ENCODE results near the gene HLA-DQB1. TPM values are rescaled to one million over a fixed set of nuclear protein-coding genes. Genes with fewer than 3 reads are reported as not detected.
A peak's percentile ranks its signal among the peaks of the same experiment; 100 is the strongest.

HLA-DQB1 gene
- polyA plus RNA-seq, 4 donors: 23.5 to 181 (median 85.8) TPM

DNA sequence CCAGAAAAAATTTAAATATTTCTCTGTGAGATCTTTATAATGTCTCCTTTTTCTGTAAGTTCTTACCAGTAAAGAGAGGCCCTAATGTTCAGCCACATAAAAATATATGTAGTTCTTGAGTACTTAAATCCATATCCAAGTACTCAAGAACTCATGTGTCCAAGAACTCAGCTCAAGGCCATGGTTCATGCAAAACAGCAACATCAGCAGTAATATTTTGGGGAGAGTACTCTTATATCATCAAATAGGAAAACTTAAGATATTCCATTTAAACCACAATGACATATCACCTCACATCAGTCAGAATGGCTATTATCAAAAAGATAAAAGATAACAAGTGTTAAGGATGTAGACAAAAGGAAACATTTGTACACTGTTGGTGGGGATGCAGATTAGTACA lies 3.4 kb upstream of the HLA-DQB1 start:
- DNase-seq (no peak), FAIRE-seq (no peak)
- no peaks in the 10 kb centered on the region for H3K4me1 ChIP-seq (ENCODE audit: control insufficient read depth in 3 of 3, insufficient read depth in 2 of 3, low read depth in 1 of 3, low read length in 2 of 3)
- H3K27me3 ChIP-seq (ENCODE audit: control insufficient read depth in 3 of 3, insufficient read depth in 3 of 3, low read length in 3 of 3): peaks cover 0 to 3% (median 0%) of the 10 kb centered on the region in 3 donors
- H3K36me3 ChIP-seq (ENCODE audit: control insufficient read depth in 3 of 3, insufficient read depth in 2 of 3, low read depth in 1 of 3, low read length in 3 of 3): no peaks in the 10 kb centered on the region
- no peaks in the 10 kb centered on the region for H3K9me3 ChIP-seq (ENCODE audit: control insufficient read depth in 2 of 2, insufficient read depth in 1 of 2, low read depth in 1 of 2, low read length in 1 of 2)
- no peak overlapping the region for H3K27ac ChIP-seq (ENCODE audit: low read depth in 1 of 3, low read length in 2 of 3)
- no peak overlapping the region for H3K4me3 ChIP-seq (ENCODE audit: low read depth in 1 of 3, low read length in 3 of 3)

DNA sequence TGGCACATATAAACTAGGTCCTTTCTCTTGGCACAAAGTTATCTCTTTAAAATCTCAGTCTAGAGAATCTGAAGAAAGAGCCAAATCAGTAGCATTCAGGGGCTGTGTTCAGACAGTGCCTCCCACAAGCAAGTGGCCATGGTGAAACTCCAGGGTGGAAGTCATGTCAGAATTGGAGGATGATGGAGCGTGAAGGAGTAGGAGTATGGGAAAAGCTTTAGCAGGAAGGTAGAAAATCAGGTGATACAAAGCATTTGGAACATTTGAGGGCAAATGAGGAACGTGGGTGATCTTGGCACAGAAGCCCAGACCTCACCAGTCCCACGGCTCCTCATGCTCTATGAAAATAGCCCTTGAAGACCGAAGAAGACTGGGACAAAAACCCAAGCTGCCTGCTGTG lies 2.8 kb upstream of the HLA-DQB1 start:
- no peak overlapping the region for H3K27ac ChIP-seq (ENCODE audit: low read depth in 1 of 3, low read length in 2 of 3)
- FAIRE-seq: no peak

DNA sequence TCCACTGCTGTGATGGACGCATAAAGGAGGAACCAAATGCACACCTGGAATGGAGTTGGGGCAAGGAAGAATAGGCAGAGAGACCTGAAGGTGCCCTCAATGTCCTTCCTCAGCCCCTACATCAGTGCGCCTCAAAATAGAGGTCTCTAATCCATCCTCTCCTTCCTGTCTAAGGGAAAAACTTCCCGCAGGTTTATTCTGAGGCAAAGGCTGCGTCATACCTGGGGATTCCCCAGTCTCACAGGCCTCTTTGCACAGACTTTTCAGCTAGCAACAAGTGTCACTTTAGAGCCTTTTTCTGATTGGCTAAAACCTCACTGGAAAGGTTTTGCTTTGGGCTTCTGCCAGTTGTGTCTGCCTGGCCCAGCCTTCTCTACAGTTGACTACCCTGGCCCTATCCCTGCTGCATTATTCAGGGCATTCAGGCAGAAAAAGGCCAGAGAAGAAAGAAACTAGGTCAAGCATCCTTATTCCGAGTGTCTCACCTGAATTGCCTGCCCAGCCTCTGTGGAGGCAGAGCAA lies 1.8 kb upstream of the HLA-DQB1 start:
- Histone ChIP-seq H3K4me3 (ENCODE audit: low read depth in 1 of 3, low read length in 3 of 3) (no peak overlapping the region), H3K27ac (ENCODE audit: low read depth in 1 of 3, low read length in 2 of 3) (peak overlapping the region in 2 of 3 donors; percentile 63 to 66), H3K9me3 (ENCODE audit: control insufficient read depth in 2 of 2, insufficient read depth in 1 of 2, low read depth in 1 of 2, low read length in 1 of 2) (no peaks in the 10 kb centered on the region), H3K4me1 (ENCODE audit: control insufficient read depth in 3 of 3, insufficient read depth in 2 of 3, low read depth in 1 of 3, low read length in 2 of 3) (peaks cover 0 to 2% (median 0%) of the 10 kb centered on the region in 3 donors), H3K36me3 (ENCODE audit: control insufficient read depth in 3 of 3, insufficient read depth in 2 of 3, low read depth in 1 of 3, low read length in 3 of 3) (no peaks in the 10 kb centered on the region), H3K27me3 (ENCODE audit: control insufficient read depth in 3 of 3, insufficient read depth in 3 of 3, low read length in 3 of 3) (peaks cover 0 to 6% (median 1%) of the 10 kb centered on the region in 3 donors)
- peak; percentile 75 to 96 for DNase-seq
- no peak for FAIRE-seq
- 5 to 28% (median 6%) methylated on average over 5 of the region's 5 CpGs for WGBS, 3 donors

More for the DNA sequence above, 2.8 kb upstream of the HLA-DQB1 start:
- Histone ChIP-seq H3K4me1 (ENCODE audit: control insufficient read depth in 3 of 3, insufficient read depth in 2 of 3, low read depth in 1 of 3, low read length in 2 of 3) (peaks cover 0 to under 1% (median 0%) of the 10 kb centered on the region in 3 donors), H3K9me3 (ENCODE audit: control insufficient read depth in 2 of 2, insufficient read depth in 1 of 2, low read depth in 1 of 2, low read length in 1 of 2) (no peaks in the 10 kb centered on the region), H3K36me3 (ENCODE audit: control insufficient read depth in 3 of 3, insufficient read depth in 2 of 3, low read depth in 1 of 3, low read length in 3 of 3) (no peaks in the 10 kb centered on the region), H3K4me3 (ENCODE audit: low read depth in 1 of 3, low read length in 3 of 3) (no peak overlapping the region), H3K27me3 (ENCODE audit: control insufficient read depth in 3 of 3, insufficient read depth in 3 of 3, low read length in 3 of 3) (peaks cover 0 to 6% (median 1%) of the 10 kb centered on the region in 3 donors)
- DNase-seq: no peak
- WGBS, 3 donors: 85 to 89% (median 87%) methylated on average over 4 of the region's 4 CpGs

GRCh38 chr6:32665661-32666060 lies 796 bp downstream of the HLA-DQB1 start:
- Histone ChIP-seq H3K9me3 (ENCODE audit: control insufficient read depth in 2 of 2, insufficient read depth in 1 of 2, low read depth in 1 of 2, low read length in 1 of 2) (no peaks in the 10 kb centered on the region), H3K27me3 (ENCODE audit: control insufficient read depth in 3 of 3, insufficient read depth in 3 of 3, low read length in 3 of 3) (peaks cover 0 to 6% (median 1%) of the 10 kb centered on the region in 3 donors), H3K4me3 (ENCODE audit: low read depth in 1 of 3, low read length in 3 of 3) (peak overlapping the region in 2 of 3 donors; percentile 51 to 84), H3K4me1 (ENCODE audit: control insufficient read depth in 3 of 3, insufficient read depth in 2 of 3, low read depth in 1 of 3, low read length in 2 of 3) (peaks cover 0 to 2% (median 0%) of the 10 kb centered on the region in 3 donors), H3K27ac (ENCODE audit: low read depth in 1 of 3, low read length in 2 of 3) (peak overlapping the region in 2 of 3 donors; percentile 96 to 99), H3K36me3 (ENCODE audit: control insufficient read depth in 3 of 3, insufficient read depth in 2 of 3, low read depth in 1 of 3, low read length in 3 of 3) (peaks cover 0 to 2% (median 0%) of the 10 kb centered on the region in 3 donors)
- FAIRE-seq (no peak), DNase-seq (no peak)
- 7 to 19% (median 9%) methylated on average over 3 of the region's 3 CpGs for WGBS, 3 donors

GRCh38 chr6:32664827-32665362 lies 1.6 kb downstream of the HLA-DQB1 start:
- peak overlapping the region in 2 of 3 donors; percentile 78 to 99 for H3K27ac ChIP-seq (ENCODE audit: low read depth in 1 of 3, low read length in 2 of 3)
- H3K36me3 ChIP-seq (ENCODE audit: control insufficient read depth in 3 of 3, insufficient read depth in 2 of 3, low read depth in 1 of 3, low read length in 3 of 3): peaks cover 0 to 4% (median 0%) of the 10 kb centered on the region in 3 donors
- H3K4me1 ChIP-seq (ENCODE audit: control insufficient read depth in 3 of 3, insufficient read depth in 2 of 3, low read depth in 1 of 3, low read length in 2 of 3): peaks cover 0 to 2% (median 0%) of the 10 kb centered on the region in 3 donors
- peaks cover 0 to 6% (median 1%) of the 10 kb centered on the region in 3 donors for H3K27me3 ChIP-seq (ENCODE audit: control insufficient read depth in 3 of 3, insufficient read depth in 3 of 3, low read length in 3 of 3)
- peak; percentile 40 to 43 for DNase-seq
- peak overlapping the region in 2 of 3 donors; percentile 50 to 84 for H3K4me3 ChIP-seq (ENCODE audit: low read depth in 1 of 3, low read length in 3 of 3)
- no peak for FAIRE-seq
- WGBS, 3 donors: 0 to 2% (median 1%) methylated on average over 38 to 47 of the region's 47 CpGs
- H3K9me3 ChIP-seq (ENCODE audit: control insufficient read depth in 2 of 2, insufficient read depth in 1 of 2, low read depth in 1 of 2, low read length in 1 of 2): no peaks in the 10 kb centered on the region

DNA sequence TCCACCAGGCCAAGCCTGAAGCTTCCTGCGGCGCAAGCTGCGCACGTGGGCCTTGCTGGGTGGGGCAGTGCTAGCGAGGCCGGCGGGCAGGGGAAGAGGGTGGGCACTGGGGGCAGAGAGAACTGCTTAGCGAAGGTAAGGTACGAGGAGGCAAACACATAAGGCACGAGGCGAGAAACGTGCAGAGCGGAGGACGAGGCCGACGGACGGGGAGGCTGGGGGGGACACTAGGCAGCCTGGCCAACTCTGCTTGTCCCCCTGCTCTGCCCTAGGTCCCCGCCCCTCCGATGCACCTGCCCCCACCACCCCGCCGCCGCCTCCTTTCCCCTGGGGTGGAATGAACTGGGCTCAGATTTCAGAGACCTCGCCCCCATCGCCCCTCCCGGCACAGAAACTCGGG lies 2.1 kb downstream of the HLA-DQB1 start:
- WGBS, 3 donors: 34 to 36% (median 34%) methylated on average over 16 to 26 of the region's 26 CpGs
- Histone ChIP-seq H3K4me1 (ENCODE audit: control insufficient read depth in 3 of 3, insufficient read depth in 2 of 3, low read depth in 1 of 3, low read length in 2 of 3) (peaks cover 0 to 2% (median 0%) of the 10 kb centered on the region in 3 donors), H3K27me3 (ENCODE audit: control insufficient read depth in 3 of 3, insufficient read depth in 3 of 3, low read length in 3 of 3) (peaks cover 0 to 6% (median 1%) of the 10 kb centered on the region in 3 donors), H3K36me3 (ENCODE audit: control insufficient read depth in 3 of 3, insufficient read depth in 2 of 3, low read depth in 1 of 3, low read length in 3 of 3) (peaks cover 0 to 4% (median 0%) of the 10 kb centered on the region in 3 donors), H3K9me3 (ENCODE audit: control insufficient read depth in 2 of 2, insufficient read depth in 1 of 2, low read depth in 1 of 2, low read length in 1 of 2) (no peaks in the 10 kb centered on the region), H3K27ac (ENCODE audit: low read depth in 1 of 3, low read length in 2 of 3) (no peak overlapping the region), H3K4me3 (ENCODE audit: low read depth in 1 of 3, low read length in 3 of 3) (peak overlapping the region in 2 of 3 donors; percentile 50 to 84)
- DNase-seq (no peak), FAIRE-seq (no peak)

DNA sequence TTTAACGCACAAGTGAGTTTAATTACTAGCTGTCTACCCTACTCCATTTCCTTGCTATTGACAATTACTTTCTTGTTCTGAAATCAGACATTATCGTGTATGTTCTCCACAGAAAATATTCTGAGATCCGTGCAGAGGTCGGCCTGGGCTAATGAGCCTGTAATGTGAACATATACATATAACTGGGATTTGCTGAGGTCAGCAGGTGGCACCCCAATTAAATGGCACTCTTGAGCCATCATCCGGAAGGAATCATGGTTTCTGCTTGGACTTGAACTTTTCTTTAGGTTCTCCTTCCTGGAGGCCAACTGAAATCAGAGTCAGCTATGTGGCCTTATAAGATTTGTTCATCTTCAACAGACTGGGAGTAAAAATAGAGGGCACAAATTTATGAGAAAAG lies 3.6 kb downstream of the HLA-DQB1 start:
- peaks cover 0 to 2% (median 0%) of the 10 kb centered on the region in 3 donors for H3K4me1 ChIP-seq (ENCODE audit: control insufficient read depth in 3 of 3, insufficient read depth in 2 of 3, low read depth in 1 of 3, low read length in 2 of 3)
- H3K27me3 ChIP-seq (ENCODE audit: control insufficient read depth in 3 of 3, insufficient read depth in 3 of 3, low read length in 3 of 3): peaks cover 0 to 6% (median 1%) of the 10 kb centered on the region in 3 donors
- no peak overlapping the region for H3K27ac ChIP-seq (ENCODE audit: low read depth in 1 of 3, low read length in 2 of 3)
- DNase-seq (no peak), FAIRE-seq (no peak)
- no peaks in the 10 kb centered on the region for H3K9me3 ChIP-seq (ENCODE audit: control insufficient read depth in 2 of 2, insufficient read depth in 1 of 2, low read depth in 1 of 2, low read length in 1 of 2)
- no peak overlapping the region for H3K4me3 ChIP-seq (ENCODE audit: low read depth in 1 of 3, low read length in 3 of 3)
- peaks cover 0 to 4% (median 0%) of the 10 kb centered on the region in 3 donors for H3K36me3 ChIP-seq (ENCODE audit: control insufficient read depth in 3 of 3, insufficient read depth in 2 of 3, low read depth in 1 of 3, low read length in 3 of 3)
- 77 to 92% (median 81%) methylated on average over 5 of the region's 5 CpGs for WGBS, 3 donors

- Histone ChIP-seq H3K27ac (ENCODE audit: low read depth in 1 of 3, low read length in 2 of 3) (no peak overlapping the region), H3K4me1 (ENCODE audit: control insufficient read depth in 3 of 3, insufficient read depth in 2 of 3, low read depth in 1 of 3, low read length in 2 of 3) (peaks cover 0 to 2% (median 0%) of the 10 kb centered on the region in 3 donors), H3K36me3 (ENCODE audit: control insufficient read depth in 3 of 3, insufficient read depth in 2 of 3, low read depth in 1 of 3, low read length in 3 of 3) (peaks cover 0 to 4% (median 0%) of the 10 kb centered on the region in 3 donors), H3K4me3 (ENCODE audit: low read depth in 1 of 3, low read length in 3 of 3) (no peak overlapping the region), H3K9me3 (ENCODE audit: control insufficient read depth in 2 of 2, insufficient read depth in 1 of 2, low read depth in 1 of 2, low read length in 1 of 2) (no peaks in the 10 kb centered on the region), H3K27me3 (ENCODE audit: control insufficient read depth in 3 of 3, insufficient read depth in 3 of 3, low read length in 3 of 3) (peaks cover 0 to 6% (median 1%) of the 10 kb centered on the region in 3 donors)
- WGBS, 3 donors: 72 to 95% (median 78%) methylated on average over 7 of the region's 7 CpGs
- no peak for DNase-seq
- no peak for FAIRE-seq
Observed at GRCh38 chr6:32662099-32662498, 4.4 kb downstream of the HLA-DQB1 start.

Measured in small intestine (tissue), 7 donors.